HUES48 (cell line): Measurements from ENCODE around the gene SCAMP4.
"Not testable (repeated sequence)": the region's sequence is repeated elsewhere in the genome, so short reads cannot be mapped to it uniquely, and the experiment has no call there.

Experiments used
- H3K27ac ChIP-seq: one replicate; pipeline ENCODE4 v1.7.0; 2013; ENCODE audit warnings: low read depth, low read length, inconsistent platforms
- H3K27me3 ChIP-seq: 2 replicates; pipeline ENCODE4 v1.6.1; 2013; ENCODE audit warnings: mild to moderate bottlenecking, low read length; ENCODE audit not compliant: control insufficient read depth, insufficient read depth
- H3K36me3 ChIP-seq: 2 replicates; pipeline ENCODE4 v1.6.1; 2013; ENCODE audit warnings: low read length; ENCODE audit not compliant: control insufficient read depth, insufficient read depth
- H3K4me1 ChIP-seq: 2 replicates; pipeline ENCODE4 v1.6.1; 2013; ENCODE audit warnings: mild to moderate bottlenecking, low read length; ENCODE audit not compliant: control insufficient read depth, insufficient read depth
- H3K4me3 ChIP-seq: 2 replicates; pipeline ENCODE4 v1.5.1; 2013; ENCODE audit warnings: mild to moderate bottlenecking, low read depth, low read length
- H3K9ac ChIP-seq: 2 replicates; pipeline ENCODE4 v1.6.1; 2013; ENCODE audit warnings: mild to moderate bottlenecking, low read depth, low read length, moderate library complexity
- H3K9me3 ChIP-seq: 2 replicates; pipeline ENCODE4 v1.6.1; 2013; ENCODE audit warnings: low read length; ENCODE audit not compliant: control insufficient read depth, insufficient read depth

The SCAMP4 gene

DNA sequence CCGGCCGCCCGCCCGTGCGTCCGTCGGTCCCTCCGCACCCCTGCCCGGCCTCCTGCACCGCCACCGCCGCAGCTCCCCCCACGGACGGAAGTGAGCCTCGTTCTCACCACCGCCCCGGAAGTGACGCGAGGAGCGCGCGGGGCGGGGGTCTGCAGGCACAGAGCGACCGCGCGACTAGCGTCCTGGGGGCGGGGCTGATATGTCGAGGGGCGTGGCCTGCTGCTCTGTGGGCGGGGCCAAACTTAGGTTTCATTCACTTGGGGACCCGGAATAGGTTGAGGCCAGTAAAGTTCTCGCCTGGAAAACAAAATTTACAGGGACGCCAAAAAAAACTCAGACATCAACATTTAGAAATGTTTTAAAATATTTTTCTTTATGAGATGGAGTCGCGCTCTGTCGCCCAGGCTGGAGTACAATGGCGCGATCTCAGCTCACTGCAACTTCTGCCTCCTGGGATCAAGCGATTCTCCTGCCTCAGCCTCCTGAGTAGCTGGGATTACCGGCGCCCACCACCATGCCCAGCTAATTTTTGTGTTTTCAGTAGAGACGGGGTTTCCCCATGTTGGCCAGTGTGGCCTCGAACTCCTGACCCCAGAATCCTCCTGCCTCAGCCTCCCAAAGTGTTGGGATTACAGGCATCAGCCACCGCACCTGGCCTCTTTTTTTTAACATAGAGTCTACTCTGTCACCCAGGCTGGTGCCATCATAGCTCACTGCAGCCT is 19.6 kb upstream of the SCAMP4 start, which contains the start of gene ABHD17A:
ABHD17A (minus strand) TSS at position 99 of the 722 bp plus-strand sequence. CDS start 3,930 bp downstream, outside the sequence.
- not testable (repeated sequence) for H3K27me3 ChIP-seq, H3K27ac ChIP-seq, H3K9ac ChIP-seq, H3K9me3 ChIP-seq, H3K36me3 ChIP-seq
- H3K4me1 ChIP-seq, result peaks cover 11% of the 10 kb centered on the region
- peak within 1 kb of the TSS; percentile 94 for H3K4me3 ChIP-seq

GRCh38 chr19:1886360-1886759 is 18.8 kb upstream of the SCAMP4 start:
- not testable (repeated sequence) for H3K4me3 ChIP-seq, H3K9me3 ChIP-seq, H3K9ac ChIP-seq, H3K36me3 ChIP-seq, H3K27me3 ChIP-seq, H3K27ac ChIP-seq
- H3K4me1 ChIP-seq, result peaks cover 11% of the 10 kb centered on the region

- no peak overlapping the region for H3K9ac ChIP-seq
- H3K36me3 ChIP-seq, result no peaks in the 10 kb centered on the region
- no peak overlapping the region for H3K27ac ChIP-seq
- H3K27me3 ChIP-seq, result no peaks in the 10 kb centered on the region
- no peaks in the 10 kb centered on the region for H3K9me3 ChIP-seq
- no peak overlapping the region for H3K4me3 ChIP-seq
- peaks cover 11% of the 10 kb centered on the region for H3K4me1 ChIP-seq
These were observed 16.8 kb upstream of the SCAMP4 start for GRCh38 chr19:1888385-1888784.

DNA sequence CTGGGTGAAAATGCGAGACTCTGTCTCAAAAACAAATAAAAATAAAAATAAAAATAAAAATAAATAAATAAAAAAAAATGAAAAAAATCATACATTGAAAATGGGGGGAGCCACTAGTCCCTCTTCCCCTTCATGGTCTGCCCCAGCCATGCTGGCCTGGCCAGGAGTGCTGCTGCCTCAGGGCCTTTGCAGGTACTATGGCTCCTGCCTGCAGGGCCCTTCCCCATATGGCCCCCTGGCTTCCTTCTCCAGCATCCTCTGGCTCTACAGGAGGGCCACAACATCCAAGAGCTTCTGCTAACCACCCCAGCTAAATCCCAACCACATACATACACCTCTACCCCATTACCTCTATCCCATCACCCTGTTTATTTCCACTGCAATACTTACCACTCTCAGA is 15.3 kb upstream of the SCAMP4 start:
- no peaks in the 10 kb centered on the region for H3K36me3 ChIP-seq
- no peaks in the 10 kb centered on the region for H3K9me3 ChIP-seq
- H3K27me3 ChIP-seq, result no peaks in the 10 kb centered on the region
- H3K9ac ChIP-seq, result no peak overlapping the region
- H3K27ac ChIP-seq, result no peak overlapping the region
- H3K4me3 ChIP-seq, result no peak overlapping the region
- peaks cover 4% of the 10 kb centered on the region; the same call in 1 of the 2 replicates for H3K4me1 ChIP-seq

- H3K4me1 ChIP-seq, result no peaks in the 10 kb centered on the region
- H3K36me3 ChIP-seq, result no peaks in the 10 kb centered on the region
- H3K27ac ChIP-seq, result no peak overlapping the region
- H3K9ac ChIP-seq, result no peak overlapping the region
- no peaks in the 10 kb centered on the region for H3K9me3 ChIP-seq
- no peaks in the 10 kb centered on the region for H3K27me3 ChIP-seq
- no peak overlapping the region for H3K4me3 ChIP-seq
These were observed 11.4 kb upstream of the SCAMP4 start for GRCh38 chr19:1893791-1894190.

- Histone ChIP-seq H3K4me1 (no peaks in the 10 kb centered on the region), H3K9ac (no peak overlapping the region), H3K36me3 (no peaks in the 10 kb centered on the region), H3K4me3 (no peak overlapping the region), H3K9me3 (no peaks in the 10 kb centered on the region), H3K27ac (no peak overlapping the region), H3K27me3 (no peaks in the 10 kb centered on the region)
These were observed 8.7 kb upstream of the SCAMP4 start for GRCh38 chr19:1896508-1896907.

DNA sequence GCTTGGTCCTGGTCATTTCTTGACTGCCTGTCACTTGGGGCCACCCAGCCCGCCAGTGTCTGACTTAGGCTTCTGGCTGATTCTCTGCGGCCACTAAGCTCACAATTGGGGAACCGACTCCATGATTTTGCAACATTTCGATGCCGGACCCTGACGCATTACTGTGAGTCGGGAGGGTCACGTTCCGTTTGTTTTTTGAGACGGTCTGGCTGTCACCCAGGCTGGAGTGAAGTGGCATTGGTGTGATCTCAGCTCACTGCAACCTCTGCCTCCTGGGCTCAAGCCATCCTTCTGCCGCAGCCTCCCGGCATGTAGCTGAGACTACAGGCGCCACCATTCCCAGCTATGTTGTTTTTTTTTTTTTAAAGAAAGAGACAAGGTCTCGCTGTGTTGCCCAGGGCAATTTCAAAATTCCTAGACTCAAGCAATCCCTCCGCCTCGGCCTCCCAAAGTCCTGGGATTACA is 3.2 kb upstream of the SCAMP4 start:
- Histone ChIP-seq H3K27me3 (no peaks in the 10 kb centered on the region), H3K4me1 (peaks cover 4% of the 10 kb centered on the region; the same call in 1 of the 2 replicates), H3K36me3 (no peaks in the 10 kb centered on the region), H3K27ac (no peak overlapping the region), H3K4me3 (no peak overlapping the region), H3K9me3 (no peaks in the 10 kb centered on the region), H3K9ac (no peak overlapping the region)

DNA sequence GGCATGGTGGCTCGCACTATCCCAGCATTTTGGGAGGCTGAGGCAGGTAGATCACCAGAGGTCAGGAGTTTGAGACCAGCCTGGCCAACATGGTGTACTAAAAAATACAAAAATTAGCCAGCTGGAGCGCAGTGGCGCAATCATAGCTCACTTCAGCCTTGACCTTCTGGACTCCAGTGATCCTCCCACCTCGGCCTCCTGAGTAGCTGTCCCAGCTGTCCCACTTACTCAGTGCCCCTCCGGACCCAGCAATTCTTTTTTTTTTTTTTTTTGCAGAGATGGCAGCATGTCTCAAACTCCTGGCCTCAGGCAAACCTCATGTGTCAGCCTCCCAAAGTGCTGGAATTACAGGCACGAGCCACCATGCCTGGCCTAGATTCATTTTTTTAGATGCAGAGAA is 2.3 kb upstream of the SCAMP4 start:
- Histone ChIP-seq H3K27ac (no peak overlapping the region), H3K36me3 (no peaks in the 10 kb centered on the region), H3K9me3 (no peaks in the 10 kb centered on the region), H3K4me3 (no peak overlapping the region), H3K4me1 (peaks cover 4% of the 10 kb centered on the region; the same call in 1 of the 2 replicates), H3K9ac (no peak overlapping the region), H3K27me3 (no peaks in the 10 kb centered on the region)

DNA sequence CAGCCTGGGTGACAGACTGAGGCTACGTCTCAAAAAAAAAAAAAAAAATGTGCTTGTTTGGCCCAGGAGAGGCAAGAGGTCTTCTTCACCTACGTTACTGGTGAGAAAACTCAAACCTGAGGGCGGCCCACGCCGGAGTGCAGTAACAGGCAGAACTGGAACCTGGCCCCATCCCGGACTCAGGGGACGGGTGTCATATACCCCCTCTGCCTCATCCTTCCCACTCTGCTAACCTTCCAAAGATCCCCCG is 414 bp upstream of the SCAMP4 start:
- Histone ChIP-seq H3K9ac (peak overlapping the region; percentile 74), H3K4me1 (peaks cover 4% of the 10 kb centered on the region; the same call in 1 of the 2 replicates), H3K9me3 (no peaks in the 10 kb centered on the region), H3K36me3 (peaks cover 2% of the 10 kb centered on the region; the same call in 1 of the 2 replicates), H3K27me3 (no peaks in the 10 kb centered on the region), H3K4me3 (peak overlapping the region; percentile 75; the same call in 1 of the 2 replicates), H3K27ac (peak overlapping the region; percentile 94)

GRCh38 chr19:1905863-1906375 is 720 bp downstream of the SCAMP4 start:
- H3K4me1 ChIP-seq, result peaks cover 4% of the 10 kb centered on the region; the same call in 1 of the 2 replicates
- H3K27ac ChIP-seq, result peak overlapping the region; percentile 94
- H3K9ac ChIP-seq, result peak overlapping the region; percentile 40
- H3K4me3 ChIP-seq, result peak overlapping the region; percentile 75
- H3K36me3 ChIP-seq, result peaks cover 2% of the 10 kb centered on the region; the same call in 1 of the 2 replicates
- H3K27me3 ChIP-seq, result no peaks in the 10 kb centered on the region
- H3K9me3 ChIP-seq, result no peaks in the 10 kb centered on the region

DNA sequence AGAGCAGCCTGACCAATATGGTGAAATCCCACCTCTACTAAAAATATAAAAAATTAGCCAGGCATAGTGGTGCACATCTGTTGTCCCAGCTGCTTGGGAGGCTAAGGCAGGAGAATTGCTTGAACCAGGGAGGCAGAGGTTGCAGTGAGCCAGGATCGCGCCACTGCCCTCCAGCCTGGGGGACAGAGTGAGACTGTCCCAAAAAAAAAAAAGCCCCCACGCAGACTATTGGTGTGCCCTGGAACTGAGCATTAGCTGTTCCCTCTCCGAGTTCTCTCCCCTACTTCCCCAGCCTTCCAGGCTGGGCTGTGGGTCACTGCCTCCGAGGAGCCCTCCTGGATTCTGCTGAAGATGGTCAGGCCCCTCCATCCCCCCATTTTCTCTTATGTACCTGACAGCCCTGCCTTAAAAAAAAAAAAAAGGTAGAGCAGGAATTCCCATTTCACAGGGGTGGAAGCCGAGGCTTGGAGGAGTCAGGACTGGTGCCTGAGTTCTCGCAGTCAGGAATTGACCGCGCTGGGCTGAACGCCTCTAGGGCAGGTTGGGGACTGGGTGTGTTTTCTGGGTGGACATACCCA is 1.9 kb downstream of the SCAMP4 start:
- no peaks in the 10 kb centered on the region for H3K27me3 ChIP-seq
- H3K36me3 ChIP-seq, result peaks cover 6% of the 10 kb centered on the region; the same call in 1 of the 2 replicates
- peaks cover 4% of the 10 kb centered on the region; the same call in 1 of the 2 replicates for H3K4me1 ChIP-seq
- no peaks in the 10 kb centered on the region for H3K9me3 ChIP-seq
- no peak overlapping the region for H3K4me3 ChIP-seq
- no peak overlapping the region for H3K27ac ChIP-seq
- H3K9ac ChIP-seq, result no peak overlapping the region
